GM12873 (cell line): ENCODE data around the gene GALNT16.
A peak's percentile ranks its signal among the peaks of the same experiment; 100 is the strongest.

Source experiments
- CTCF ChIP-seq: IDR thresholded peaks from 2 replicates; pipeline ENCODE4 v1.5.1; 2012; ENCODE audit warnings: low read depth, mild to moderate bottlenecking, moderate library complexity, low read length, control low read depth; ENCODE audit not compliant: insufficient read depth; ENCODE audit errors: missing control alignments

The GALNT16 gene

DNA sequence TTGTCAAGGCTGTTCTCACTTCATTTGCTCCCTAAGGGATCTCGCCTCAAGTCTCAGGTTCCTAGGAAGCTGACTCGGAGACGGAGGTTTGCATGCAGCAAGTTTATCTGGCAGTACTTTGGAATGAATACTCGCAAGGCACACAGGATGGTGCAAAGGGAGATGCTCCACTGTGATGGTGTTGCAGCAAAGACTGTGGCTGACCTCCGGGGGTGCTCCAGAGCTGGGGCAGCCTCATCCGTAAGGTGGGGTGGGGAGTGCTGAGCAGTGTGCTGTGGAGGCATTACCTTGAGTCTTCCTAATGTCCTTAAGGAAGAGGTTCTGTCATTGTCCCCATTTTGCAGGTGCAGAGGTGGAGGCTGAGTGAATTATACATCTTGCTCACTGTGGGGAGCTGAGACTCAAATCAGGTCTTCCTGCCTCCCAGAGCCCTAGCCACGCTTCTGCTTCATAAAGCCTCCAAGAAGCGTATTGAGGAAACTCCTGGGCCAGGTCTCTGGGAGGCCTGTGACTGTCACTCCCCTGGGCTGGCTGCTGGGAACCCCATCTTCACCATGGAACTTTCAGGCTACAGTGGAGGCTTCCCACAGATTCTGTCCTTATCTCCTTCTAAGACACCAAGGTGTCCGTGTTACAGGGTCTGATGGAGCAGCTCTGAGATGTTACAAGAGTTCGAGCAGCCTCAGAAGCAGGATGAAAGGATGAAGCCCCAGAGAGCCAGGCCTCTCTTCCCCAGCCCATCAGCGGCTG is 39.5 kb downstream of the GALNT16 start:
- TF ChIP-seq CTCF, result peak; percentile 59

- TF ChIP-seq CTCF, result no peak
These were observed 40.8 kb downstream of the GALNT16 start for GRCh38 chr14:69300601-69301221.

DNA sequence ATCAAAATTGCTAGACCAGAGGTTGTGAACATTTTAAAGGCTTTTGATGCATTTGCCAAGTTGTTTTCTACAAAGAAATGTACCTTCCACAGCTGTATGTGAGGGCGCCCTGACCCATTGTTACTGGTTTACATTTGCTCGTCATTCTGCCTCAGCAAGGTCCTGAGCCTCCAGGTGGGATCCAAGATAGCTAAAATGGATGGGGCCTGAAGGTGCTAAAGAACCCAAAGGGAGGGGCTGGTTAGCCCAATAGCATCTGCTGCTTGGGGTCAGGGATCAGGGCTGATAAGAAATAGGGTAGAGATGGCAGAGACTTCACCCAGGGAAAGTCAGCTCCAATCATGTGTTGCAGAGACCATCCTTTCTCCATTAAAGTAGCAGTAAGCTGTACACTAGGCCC is 43.1 kb downstream of the GALNT16 start:
- TF ChIP-seq CTCF, result no peak

DNA sequence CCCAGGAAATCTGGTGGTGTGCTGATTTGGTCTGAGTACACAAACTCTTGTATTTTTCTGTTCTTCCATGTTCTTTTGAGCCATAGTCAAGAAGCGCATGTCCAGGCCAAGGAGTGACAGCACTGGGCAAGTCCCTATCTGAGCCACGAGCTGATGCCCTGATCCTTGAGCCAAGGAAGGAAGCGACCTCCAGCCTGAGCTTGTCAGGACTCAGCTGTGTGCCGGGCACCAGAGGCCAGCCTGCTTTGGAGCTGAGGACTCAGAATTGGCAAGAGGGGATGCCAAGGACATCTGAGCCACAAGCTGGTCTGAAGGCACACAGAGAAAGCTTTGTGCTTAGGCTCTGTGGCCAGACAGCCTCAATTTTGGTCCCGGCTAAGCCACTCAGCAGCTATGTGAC is 52.6 kb downstream of the GALNT16 start:
- TF ChIP-seq CTCF, result no peak

GRCh38 chr14:69313176-69313575 is 53.2 kb downstream of the GALNT16 start:
- no peak for TF ChIP-seq CTCF

DNA sequence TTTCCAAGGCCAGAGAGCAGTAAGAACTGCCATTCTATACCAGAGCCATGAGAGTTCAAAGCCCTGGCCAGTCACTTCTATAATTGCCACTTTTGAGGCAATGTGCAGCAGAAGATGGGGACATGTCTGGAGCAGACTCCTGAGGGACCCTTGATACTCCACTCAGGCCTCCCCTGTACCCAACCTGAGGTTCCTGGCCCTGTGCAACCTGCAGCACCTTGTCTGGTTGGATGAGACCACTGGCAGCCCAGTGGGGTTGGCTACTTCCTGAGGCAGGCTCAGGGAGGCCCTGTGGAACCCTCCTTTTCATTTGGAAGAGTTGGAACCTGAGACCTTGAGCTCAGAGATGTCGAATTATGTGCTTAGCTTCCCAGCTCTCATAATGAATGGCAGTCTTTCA is 54.4 kb downstream of the GALNT16 start:
- no peak for TF ChIP-seq CTCF

GRCh38 chr14:69315301-69315700 is 55.3 kb downstream of the GALNT16 start:
- TF ChIP-seq CTCF, result no peak
